GM21717 (cell line): ENCODE data around the gene AFG1L.

Source experiments
- ATAC-seq: cut with Tn5 transposase; IDR thresholded peaks from one replicate; pipeline ENCODE4 v1.9.1; 2021; ENCODE audit warnings: mild to moderate bottlenecking, moderate library complexity; ENCODE audit not compliant: unreplicated experiment

AFG1L gene

DNA sequence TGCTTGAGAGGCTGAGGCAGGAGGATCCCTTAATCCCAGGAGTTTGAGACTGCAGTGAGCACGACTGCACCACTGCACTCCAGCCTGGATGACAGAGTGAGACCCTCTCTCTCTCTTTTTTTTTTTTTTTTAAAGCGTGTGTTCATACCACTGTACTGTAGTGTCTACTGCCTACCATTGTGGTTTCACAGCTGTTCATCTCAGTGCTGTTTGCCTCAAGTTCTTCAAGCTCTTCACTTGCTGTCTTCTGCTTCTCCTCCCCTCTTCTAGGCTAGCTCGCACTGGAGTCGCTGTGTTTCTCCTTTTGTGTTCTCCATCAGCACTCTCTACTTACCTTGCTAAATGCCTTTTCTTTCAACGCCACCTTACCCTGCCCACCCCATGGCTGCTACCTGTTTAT is 273.2 kb downstream of the AFG1L start:
- ATAC-seq = no peak

DNA sequence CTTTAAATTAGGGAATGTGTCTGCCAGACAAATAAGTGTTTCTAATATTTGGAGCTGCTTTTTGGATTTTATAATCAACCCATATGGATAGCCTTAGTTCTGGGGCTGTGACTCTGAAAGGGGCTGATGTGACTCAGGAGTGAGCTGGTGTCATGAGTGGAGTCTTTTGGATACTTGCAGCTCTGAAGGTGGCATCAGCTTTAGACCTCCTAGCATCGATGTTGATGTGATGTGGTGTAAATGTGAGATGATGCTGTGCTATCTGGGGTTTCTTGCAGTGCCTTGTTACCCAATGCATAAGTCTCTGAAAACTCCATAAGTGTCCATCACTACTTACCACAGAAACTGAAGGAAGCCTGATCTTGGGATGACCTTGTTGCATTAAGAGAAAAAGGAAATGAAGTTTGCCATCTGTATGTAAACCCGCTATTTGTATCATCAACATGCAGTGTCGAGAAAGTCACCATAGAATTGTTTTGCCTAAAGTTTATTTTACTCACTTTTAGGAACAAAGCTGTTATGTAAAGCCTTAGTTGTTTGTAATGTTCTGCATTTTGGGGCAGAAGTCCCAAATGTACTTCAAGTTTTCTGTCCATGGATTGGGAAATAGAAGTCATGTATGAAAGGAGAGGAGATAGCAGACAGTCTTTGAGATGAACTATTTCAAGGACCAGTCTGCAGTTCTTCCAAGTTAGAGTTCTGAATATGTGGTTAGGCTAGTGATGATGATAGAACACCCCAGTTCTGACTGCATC is 273.9 kb downstream of the AFG1L start:
- no peak for ATAC-seq

DNA sequence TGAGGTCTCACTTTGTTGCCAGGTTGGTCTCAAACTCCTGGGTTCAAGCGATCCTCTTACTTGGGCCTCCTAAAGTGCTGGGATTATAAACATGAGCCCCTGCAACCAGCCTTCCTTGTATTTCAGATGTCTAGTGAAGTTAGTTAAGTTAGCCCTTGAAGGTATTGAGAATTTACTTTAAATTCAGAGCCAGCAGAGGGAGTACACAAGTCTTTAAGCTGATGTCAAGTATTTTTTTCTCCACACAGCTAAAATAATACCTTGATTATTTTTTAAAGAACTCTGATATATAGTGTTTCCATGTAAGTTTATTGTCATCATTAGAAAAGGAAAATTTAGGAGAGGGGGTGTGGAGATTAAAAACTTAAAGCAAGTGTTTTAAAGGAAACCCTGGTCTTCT is 275.7 kb downstream of the AFG1L start:
- ATAC-seq = no peak

DNA sequence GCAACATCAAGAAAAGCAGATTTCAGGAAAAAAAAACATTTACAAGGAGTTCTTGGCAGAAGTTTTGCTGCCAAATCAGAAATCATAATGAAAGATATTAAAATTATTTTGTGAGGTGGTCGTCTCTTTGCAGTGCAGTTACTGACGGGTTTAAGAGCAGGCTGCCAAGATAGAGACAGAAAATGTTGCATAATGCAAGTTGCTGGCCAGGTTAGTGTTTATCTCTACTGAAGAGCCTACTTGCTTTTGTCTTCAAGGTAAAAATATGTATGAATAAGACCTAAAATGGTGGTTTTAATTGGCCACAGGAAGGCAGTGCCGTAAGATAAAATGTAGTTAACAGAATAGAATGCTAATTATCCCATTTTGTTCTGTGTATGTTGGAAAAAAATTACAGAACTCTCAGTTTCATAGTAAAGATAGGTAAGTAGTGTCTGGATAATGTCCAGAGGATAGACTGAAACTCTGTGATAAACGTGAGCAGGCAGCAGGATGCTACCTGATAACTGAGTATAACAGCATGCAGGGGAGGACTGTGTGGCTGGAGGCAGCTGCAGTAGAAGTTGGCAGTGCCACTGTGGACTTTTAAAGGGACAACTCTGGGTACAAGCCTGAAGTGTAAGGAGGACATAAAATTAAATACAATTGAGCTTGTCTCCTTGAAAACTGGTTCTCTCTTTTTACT is 279.7 kb downstream of the AFG1L start:
- no peak for ATAC-seq
